Measurements from ENCODE around the gene ASIP.
A peak's percentile ranks its signal among the peaks of the same experiment; 100 is the strongest.
"Not testable (repeated sequence)": the region's sequence is repeated elsewhere in the genome, so short reads cannot be mapped to it uniquely, and the experiment has no call there.

ASIP gene, protein sequence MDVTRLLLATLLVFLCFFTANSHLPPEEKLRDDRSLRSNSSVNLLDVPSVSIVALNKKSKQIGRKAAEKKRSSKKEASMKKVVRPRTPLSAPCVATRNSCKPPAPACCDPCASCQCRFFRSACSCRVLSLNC

DNA sequence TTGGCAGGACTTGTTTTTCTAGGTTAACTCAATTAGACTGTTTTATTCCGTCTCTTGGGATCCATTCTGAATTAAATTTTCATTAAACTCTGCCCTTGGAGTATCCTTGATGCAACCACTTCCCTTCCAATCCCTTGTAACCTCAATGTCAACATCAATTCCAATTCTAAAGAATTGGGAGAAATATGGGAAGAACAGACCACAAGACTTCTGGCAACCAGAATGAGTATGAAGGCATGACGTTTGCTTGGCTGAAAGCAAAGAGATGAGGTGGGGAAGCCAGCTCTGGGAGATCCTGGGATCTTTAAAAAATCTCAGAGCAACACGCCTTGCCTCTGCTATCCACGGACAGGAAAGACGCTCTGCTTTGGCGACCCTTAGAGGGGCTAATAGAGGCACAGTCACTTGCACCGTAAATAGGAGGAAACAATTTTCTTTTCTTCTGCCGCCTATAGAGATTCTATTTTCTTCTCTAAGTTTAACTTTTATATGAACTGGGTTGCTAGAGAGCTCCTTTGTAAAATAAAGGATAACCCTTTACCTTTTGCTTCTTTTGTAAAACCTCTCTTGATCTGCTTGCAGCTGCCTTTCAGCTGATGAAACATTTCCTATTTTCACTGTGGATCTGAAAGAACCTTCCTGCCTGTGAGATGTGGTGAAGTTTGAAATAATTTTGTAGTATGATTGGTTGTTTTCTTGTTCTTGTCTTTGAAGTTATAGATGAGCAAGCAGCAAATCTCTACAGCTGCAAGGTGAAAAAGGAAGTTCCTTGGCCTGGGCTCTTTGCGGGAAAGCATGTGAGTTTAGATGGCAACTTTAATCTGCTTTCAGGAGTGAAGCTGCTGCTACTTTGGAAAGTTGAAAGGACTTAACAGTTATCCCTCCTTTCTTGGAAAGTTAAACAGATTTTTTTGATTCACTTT, at the start of gene ASIP:
Gene ASIP, plus strand, starts transcription at position 731 of the 923 bp plus-strand sequence. CDS start 18,952 bp downstream, outside the sequence.
- no peak for DNase-seq

DNA sequence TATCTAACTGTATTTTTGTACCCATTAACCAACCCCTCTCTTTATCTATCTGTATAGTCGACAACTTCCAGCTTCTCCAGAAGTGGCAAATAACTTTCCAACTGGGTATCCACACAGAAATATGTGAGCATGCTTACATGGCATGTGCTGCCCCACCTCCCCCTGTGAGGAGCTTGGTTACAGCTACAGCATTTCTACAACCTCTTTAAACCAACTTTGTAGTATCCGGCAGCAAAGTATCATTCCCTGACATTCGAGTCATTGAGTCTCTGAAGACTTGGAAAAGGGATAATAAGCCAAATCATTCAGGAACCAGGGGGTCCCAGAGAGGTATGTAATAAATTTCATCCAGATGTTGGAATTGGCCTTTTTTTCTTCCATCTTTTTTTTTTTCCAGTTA, 48.2 kb upstream of the ASIP start:
- DNase-seq, result no peak

DNA sequence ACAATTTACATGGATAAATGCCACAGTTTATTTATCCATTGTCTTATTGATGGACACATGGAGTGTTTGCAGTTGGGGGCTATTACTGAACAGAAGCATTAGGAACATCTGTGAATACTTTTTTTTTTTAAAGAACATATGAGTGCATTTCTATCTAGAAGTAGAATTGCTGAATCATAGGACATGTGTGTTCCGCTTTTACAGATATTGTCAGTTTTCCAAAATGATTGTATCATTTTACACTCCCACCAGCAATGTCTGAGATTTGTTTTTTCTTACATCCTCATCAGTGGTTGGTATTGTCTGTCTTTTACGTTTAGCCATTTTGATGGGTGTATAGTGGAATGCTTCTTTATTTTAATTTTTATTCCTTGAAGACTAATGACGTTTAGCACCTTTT, 42.0 kb upstream of the ASIP start:
- DNase-seq, result no peak

DNA sequence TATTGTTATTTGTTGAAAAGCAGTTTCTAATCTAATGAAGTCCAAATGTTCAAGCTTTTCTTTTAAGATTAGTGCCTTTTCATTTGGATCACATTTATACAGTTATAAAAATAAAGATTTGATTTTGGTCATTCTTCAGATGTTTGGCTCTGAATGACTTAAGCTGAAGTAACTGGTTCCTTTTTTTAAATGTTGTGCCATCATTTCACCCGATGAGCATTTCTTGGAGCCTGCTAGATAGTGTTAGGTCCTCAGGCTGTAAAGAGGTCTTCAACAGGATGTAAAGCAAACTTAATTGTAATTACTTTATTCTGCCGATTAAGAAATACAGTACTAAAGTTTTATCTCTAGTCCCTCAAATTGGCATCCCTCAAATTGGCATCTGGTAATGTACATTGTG, 41.2 kb upstream of the ASIP start:
- no peak for DNase-seq

DNA sequence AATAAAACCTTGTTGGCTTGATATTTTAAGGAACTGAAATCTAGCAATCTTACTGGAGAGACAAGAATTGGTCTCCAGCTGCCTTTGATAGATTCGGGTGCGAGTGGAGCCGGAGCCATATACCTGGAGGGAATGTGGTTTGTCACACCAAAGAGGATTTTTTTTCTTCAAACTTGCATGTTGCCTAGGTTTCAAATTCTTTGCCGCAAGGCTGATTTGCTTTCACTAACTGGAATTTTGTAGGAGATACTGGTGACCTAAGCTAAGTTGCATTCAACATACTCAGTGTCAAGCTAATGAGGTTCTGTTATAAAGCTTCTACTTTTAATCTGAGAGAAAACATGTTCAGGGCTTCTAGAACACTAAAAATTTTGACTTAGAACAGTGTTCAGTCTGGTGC, 39.7 kb upstream of the ASIP start:
- no peak for DNase-seq

DNA sequence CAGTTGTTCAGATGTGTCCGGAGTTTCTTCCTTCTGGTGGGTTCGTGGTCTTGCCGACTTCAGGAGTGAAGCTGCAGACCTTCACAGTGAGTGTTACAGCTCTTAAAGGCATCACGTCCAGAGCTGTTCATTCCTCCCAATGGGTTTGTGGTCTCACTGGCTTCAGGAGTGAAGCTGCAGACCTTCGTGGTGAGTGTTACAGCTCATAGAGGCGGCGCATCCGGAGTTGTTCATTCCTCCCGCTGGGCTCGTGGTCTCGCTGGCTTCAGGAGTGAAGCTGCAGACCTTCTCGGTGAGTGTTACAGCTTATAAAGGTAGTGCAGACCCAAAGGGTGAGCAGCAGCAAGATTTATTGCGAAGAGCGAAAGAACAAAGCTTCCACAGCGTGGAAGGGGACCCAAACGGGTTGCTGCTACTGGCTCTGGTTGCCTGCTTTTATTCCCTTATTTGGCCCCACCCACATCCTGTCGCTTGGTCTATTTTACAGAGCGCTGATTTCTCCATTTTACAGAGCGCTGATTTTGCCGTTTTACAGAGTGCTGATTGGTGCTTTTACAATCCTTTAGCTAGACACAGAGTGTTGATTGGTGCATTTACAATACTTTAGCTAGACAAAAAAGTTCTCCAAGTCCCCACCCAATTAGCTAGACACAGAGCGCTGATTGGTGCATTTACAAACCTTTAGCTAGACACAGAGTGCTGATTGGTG, 35.9 kb upstream of the ASIP start:
- not testable (repeated sequence) for DNase-seq

DNA sequence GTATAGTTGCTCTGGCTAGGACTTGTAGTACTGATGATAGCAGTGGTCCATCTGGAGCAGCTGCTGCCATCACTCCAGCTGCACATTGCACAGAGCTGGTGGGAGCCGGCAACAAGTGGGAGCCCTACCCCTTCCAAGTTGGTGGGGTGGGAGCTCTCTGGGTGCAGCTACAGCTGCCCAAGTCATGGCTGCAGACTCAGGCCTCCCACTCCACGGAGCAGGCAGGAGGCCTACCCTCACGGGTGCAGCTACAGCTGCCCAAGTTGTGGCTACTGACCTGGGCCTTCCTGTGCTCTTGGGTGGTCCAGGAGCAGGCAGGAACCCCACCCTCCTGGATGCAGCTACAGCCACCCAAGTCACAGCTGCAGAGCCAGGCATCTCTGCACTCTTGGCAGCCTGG, 32.1 kb upstream of the ASIP start:
- no peak for DNase-seq

DNA sequence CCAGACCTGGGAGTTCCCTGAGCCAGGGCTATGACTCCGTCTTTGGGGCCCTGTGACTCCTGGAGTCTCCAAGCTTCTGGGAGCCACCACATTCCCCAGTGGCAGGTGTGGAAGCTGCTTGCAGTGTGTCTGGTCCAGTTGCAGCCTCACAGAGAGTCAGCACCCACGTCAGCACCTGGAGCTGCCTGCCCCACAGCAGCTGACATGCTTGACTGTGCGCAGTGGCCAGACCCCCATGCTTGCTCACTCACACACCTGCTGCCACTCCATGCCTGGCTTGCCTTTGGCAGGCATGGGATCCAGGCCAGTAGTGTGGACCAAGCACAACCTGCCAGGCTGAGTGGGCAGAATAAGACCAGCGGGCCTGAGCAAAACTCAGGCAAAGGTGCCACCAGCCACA, 31.0 kb upstream of the ASIP start:
- DNase-seq, result no peak

DNA sequence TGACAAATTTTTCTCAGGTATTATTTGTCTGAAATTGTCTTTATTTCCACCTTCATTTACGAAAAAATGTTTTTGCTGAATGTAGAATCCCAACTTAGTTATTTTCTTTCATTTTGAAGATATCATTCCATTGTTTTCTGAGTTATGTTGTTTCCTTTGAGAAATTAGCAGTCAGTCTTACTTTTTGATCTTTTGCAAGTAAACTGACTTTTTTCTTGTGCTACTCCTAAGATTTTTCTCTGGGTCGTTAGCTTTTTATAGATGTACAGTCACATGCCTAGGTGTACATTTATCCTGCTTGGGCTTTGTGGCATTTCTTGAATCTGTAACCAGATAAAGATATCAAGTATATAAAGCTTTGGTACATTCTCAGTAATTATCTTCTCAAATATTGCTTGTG, 29.6 kb upstream of the ASIP start:
- DNase-seq, result no peak

DNA sequence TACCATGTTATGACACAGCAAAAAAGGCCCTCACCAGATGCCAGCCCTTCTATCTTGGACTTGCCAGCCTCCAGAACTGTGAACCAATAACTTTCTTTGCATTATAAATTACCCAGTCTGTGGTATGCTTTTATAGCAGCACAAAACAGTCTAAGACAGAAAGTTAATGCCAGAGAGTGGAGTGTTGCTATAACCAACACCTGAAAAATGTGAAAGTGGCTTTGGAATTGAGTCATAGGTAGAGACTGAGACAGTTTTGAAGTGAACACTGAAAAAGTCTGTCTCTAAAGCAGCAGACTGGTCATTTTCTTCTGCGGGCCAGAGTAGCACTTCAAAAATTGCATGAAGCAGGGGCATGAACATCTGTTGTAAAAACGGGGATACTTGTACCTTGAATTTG, 28.0 kb upstream of the ASIP start:
- no peak for DNase-seq

DNA sequence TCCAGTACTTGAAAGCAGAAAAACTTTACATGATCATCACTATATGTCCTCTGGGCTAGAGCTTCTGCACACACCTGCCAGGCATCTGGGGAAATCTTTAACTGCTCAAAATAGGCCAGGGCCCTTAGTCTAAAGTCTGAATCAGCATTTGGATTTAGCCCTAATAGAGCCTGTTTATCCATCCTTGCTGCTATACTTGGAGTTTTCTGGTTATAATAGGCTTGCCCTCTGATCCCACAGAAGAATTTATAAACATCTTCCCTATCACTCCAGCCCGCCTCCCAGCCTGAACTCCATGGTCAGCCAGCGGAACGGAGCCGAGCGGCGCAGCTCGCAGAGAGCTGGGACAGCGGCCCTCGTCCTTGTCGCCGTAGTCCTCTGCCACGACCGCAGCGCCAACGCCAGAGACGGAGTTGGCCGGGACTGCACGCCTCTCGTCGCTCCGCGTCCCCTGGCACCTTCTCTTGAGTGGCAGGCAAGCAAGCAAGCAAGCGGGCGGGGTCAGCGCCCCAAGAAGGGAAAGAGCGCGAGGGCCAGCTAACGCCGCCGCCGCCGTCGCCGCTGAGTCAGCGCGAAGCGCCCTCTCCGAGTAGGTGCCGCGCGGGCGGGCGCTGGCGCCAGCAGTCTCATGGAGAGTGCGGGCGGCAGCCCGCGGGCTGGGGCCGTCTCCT, 25.4 kb upstream of the ASIP start:
- DNase-seq, result peak; percentile 50 to 61

DNA sequence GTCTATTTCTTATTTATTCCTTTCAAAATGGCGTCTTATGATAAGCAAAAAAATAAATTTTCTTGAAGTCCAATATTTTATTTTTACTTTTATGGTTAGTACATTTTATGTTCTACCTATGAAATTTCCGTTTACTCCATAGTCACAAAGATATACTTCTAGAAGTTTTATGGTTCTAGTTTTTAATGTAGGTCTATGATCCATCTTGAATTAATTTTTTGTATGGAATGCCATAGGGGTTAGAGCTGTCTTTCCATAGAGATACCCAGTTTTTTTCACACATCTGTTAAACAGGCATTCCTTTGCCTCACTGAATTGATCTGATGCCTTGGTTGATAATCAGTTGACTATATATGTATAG, 24.9 kb upstream of the ASIP start:
- DNase-seq, result no peak

DNA sequence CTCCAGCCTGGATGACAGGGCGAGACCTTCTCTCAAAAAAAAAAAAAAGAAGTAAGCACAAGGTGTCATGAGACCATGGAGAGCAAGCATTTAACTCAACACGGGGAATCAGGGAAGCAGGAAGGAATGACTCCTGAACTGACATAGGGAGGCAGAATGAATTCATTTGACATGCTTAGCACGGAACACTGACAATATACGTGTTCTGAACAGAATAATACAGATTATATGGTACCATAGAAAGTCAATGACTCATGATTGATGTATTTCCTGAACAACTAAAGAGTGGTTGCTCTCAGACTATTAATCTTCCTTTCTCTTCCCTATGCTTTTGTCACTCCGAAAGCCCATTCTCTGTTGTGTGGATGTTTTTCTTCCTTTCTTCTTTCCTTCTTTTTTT, 20.7 kb upstream of the ASIP start:
- DNase-seq, result peak in 1 of 2 experiments; percentile 42

DNA sequence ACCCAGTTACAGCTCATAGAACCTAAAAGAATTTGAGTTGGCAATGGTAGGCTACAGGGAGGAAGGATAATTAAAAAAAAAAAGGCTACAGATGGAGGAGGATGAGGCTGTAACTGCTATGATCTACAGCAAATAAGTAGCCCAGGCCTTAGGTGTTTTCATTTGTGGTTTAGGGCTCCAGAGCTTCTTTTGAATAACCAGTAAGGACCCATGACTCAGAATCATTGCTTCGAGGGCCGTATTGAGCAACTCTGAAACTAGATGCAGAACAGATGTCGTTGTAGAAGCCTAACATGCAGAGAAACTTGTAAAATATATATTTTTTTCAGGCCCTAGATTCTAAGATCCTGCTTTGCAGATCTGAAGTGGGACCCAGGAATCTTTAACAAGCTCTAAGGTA, 19.0 kb upstream of the ASIP start:
- DNase-seq, result no peak

DNA sequence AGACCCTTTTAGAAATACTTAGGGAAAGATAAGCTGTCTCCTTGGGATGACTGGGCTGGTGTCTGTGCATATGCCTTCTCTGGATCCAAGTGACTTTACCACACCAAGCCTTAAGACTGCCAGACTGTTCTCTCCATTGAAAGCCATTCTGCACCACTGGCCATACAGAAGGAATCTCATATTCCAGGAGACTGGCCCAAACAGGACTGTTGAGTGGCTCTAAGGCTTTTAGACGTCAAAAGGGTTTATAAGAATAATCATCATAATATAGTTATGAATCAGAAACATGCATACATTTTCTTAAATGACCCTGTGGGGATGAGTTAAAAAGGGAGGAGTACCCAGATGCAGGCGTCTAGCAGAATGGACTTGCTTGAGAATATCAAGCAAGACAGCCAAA, 17.0 kb upstream of the ASIP start:
- DNase-seq, result not testable (repeated sequence)

DNA sequence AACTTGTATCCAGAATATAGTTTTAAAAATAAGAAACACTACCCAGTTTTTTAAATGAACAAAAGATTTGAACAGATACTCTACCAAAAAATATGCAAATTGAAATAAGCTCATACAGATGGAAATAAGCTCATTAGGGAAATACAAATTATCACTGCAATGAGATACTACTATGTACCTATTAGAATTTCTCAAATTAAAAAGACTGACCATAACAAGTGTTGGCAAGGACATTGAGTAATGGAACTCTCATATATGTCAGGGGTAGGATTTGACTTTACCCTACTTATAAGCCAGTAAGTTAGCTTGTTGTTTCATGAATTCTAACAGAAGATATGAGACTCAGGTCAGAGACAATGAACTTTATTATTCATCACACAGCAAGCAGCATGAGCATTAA, 9.6 kb upstream of the ASIP start:
- no peak for DNase-seq

DNA sequence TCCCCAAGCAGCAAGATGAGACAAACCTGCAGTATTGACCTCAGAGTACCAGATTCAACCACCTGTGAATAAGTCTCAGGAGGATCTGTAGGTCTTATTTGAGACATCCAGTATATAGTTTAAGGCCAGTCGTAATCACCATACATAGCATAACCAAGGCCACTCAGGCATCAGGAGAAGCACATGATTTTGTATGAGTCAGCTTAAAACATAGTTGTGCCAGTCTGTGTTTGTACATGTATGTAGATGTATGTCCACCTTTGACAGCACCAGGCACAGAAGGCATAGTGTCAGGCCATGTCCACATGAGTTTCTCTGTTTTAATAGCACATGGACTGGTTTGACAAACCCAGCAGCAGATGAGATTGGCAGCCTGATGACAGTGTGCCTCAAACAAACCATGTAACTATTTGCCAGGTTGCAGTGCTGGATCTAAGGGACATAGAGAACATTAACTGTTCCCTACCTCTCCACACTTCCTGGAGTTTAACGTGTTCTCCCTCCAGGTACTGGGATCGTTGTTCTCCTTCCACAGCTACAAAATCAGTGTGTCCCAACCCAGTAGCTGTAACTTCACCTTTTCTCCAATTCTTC, 8.6 kb upstream of the ASIP start:
- no peak for DNase-seq

DNA sequence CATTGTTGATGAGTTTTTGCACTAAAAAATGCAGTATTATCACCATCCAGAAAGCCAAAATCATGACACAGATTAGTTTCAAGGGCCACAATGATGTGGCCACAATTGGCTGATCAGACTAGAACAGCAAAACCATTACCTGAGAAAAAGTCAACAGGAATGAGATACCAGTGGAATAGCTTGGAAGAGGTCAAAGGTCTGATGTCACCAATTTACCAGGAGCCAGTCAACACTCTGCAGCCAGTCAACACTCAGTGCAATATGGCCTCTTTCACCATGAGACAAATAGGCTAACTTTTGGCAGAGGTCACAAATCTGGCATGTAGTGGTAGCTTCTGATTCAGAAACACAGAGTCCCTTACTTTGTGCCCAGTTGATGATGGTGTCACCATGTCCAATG, 7.5 kb upstream of the ASIP start:
- DNase-seq, result no peak

DNA sequence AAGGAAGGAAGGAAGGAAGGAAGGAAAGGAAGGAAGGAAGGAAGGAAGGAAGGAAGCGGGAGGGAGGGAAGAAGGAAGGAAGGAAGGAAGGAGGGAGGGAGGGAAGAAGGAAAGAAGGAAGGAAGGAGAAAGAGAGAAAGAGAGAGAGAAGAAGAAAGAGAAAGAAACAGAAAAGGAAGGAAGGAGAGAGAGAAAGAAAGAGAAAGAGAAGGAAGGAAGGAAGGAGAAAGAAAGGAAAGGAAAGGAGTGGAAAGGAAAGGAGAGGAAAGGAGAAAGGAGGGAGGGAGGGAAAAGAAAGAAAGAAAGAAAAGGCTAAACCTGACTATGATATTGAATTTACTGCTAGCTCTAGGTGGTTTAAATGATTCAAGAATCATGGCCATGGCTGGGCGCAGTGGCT, 5.3 kb upstream of the ASIP start:
- DNase-seq, result no peak

DNA sequence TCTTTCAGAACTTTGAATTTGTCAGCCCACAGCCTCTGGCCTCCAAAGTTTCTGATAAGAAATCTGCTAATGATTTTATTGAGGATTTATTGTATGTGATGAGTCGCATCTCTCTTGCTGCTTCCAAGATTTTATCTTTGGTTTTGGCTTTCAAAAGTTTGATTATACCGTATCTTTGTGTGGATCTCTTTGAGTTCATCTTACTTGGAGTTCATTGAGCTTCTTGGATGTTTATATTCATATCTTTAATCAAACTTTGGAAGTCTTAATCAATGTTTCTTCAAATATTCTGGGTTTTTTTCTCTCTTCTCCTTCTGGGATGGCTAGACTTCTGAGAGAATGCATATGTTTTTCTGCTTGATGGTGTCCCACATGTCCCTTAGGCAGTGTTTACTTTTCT, 3.3 kb upstream of the ASIP start:
- DNase-seq, result no peak

DNA sequence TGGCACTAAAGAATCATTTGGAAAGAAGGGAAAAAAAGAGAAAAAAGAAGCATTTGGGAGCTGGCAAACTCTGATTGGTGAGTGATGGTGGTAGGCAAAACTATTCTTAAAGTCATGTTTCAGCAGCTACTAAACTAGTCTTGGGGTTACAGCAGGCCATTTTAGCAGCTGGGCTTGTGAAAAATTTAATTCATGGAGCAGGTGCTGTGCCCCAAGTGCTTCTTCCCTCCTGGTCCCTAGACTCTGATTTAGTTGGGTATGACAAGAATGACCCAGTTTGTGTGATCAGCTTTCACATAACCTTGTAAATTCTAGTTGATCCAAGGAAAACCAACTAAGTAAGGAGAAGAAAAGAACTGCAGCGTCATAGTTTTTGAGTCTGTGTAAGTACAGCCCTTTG, 1.1 kb upstream of the ASIP start:
- DNase-seq, result no peak

DNA sequence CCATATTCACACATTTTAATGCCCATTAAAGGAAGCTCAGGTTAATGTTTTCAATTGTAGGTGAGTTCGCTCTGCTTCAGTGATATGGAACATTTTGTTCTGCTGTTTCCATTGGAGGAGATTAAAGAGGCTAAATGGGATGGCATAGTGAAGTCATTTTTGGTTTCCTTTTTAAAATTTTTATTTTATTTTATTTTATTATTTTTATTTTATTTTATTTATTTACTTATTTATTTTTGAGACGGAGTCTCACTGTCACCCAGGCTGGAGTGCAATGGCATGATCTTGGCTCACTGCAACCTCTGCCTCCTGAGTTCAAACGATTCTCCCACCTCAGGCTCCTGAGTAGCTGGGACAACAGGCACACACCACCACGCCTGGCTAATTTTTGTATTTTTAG, 792 bp downstream of the ASIP start:
- not testable (repeated sequence) for DNase-seq

DNA sequence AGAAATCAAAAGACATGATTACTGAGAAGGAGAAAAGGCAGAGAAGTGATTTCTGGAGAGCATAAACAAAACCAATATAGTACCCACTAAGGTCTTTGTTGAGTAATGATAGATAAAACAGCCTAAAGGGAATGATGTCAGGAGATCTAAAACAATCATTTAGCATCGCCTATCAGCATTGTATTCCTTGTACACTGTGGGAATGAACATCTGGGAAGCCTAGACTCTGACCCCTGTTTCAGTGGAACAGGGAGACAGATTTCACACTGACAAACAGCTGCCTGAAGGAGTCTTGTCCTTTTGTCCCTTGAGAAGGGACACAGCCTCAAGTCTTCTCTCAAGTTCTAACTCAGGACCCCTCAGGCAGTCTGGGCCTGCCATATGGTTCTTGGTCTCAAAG, 1.7 kb downstream of the ASIP start:
- DNase-seq, result no peak

All from SW 1271 (cell line).